H1 (cell line): Measurements from ENCODE around the gene PGM3. TPM values are rescaled to one million over a fixed set of nuclear protein-coding genes. Genes with fewer than 3 reads are reported as not detected.

Source experiments
- CTCF ChIA-PET: fragments of 300-600 bp; sonication (Branson Sonifier 250); formaldehyde crosslinking; loops from one replicate; lab custom pipeline; 2021; ENCODE audit not compliant: partially characterized antibody; lab: Charles Lee
- POLR2A ChIA-PET: fragments of 300-600 bp; sonication (Branson Sonifier 250); formaldehyde crosslinking; loops from one replicate; lab custom pipeline; 2021; ENCODE audit warnings: inconsistent platforms; ENCODE audit not compliant: partially characterized antibody; lab: Charles Lee
- DNase-seq, 2 experiments: peaks; one replicate each; pipeline versions ENCODE4 v3.0.0 to v3.0.0-alpha.2; 2010 to 2022; ENCODE audit warnings: low spot score in 2 of 2, low read depth in 1 of 2, mixed read lengths in 1 of 2
- FAIRE-seq: peaks from 2 replicates; lab custom pipeline; 2011; peaks lifted over from hg19 to GRCh38; lab: Jason Lieb, UNC
- H2AFZ ChIP-seq: 2 replicates; pipeline ENCODE4 v1.8.1; 2012; ENCODE audit warnings: low read length, inconsistent platforms
- H2AK5ac ChIP-seq: 2 replicates; pipeline ENCODE4 v1.6.1; 2013; ENCODE audit warnings: low read depth, low read length
- H2BK120ac ChIP-seq: replicated peaks from 2 replicates; pipeline ENCODE3; 2013; ENCODE audit warnings: low read depth, low read length, inconsistent platforms
- H2BK12ac ChIP-seq: 2 replicates; pipeline ENCODE4 v1.6.1; 2013; ENCODE audit warnings: low read depth, low read length
- H2BK15ac ChIP-seq: 2 replicates; pipeline ENCODE4 v1.6.1; 2013; ENCODE audit warnings: low read length
- H2BK20ac ChIP-seq: 2 replicates; pipeline ENCODE4 v1.6.1; 2013; ENCODE audit warnings: low read length
- H2BK5ac ChIP-seq: 2 replicates; pipeline ENCODE4 v1.6.1; 2013; ENCODE audit warnings: low read depth, low read length
- H3K14ac ChIP-seq: 2 replicates; pipeline ENCODE4 v1.6.1; 2013; ENCODE audit warnings: inconsistent platforms; ENCODE audit not compliant: insufficient read length
- H3K18ac ChIP-seq: 2 replicates; pipeline ENCODE4 v1.6.1; 2013; ENCODE audit warnings: low read length; ENCODE audit errors: extremely low read depth
- H3K23ac ChIP-seq: 2 replicates; pipeline ENCODE4 v1.6.1; 2013; ENCODE audit warnings: inconsistent platforms; ENCODE audit not compliant: insufficient read length
- H3K23me2 ChIP-seq: 2 replicates; pipeline ENCODE4 v1.6.1; 2013; ENCODE audit warnings: low read depth, low read length
- H3K27ac ChIP-seq: 2 replicates; pipeline ENCODE4 v1.6.1; 2011; ENCODE audit warnings: low read depth, low read length, inconsistent platforms
- H3K27me3 ChIP-seq, 4 experiments: replicated peaks in 1 of 4; 1 replicate in 1 of 4; 2 replicates in 3 of 4; pipeline versions ENCODE4 v1.6.1 to v1.8.1; 2011 to 2013; ENCODE audit warnings: low read length in 3 of 4, mild to moderate bottlenecking in 3 of 4, inconsistent platforms in 2 of 4, mixed read lengths in 2 of 4, moderate library complexity in 1 of 4; ENCODE audit not compliant: control insufficient read depth in 3 of 4, insufficient read depth in 3 of 4; ENCODE audit errors: extremely low read depth in 1 of 4
- H3K36me3 ChIP-seq, 4 experiments: 2 replicates each; pipeline versions ENCODE4 v1.6.1 to v1.8.1; 2011 to 2013; ENCODE audit warnings: mild to moderate bottlenecking in 4 of 4, low read length in 3 of 4, moderate library complexity in 2 of 4, control low read depth in 1 of 4, inconsistent platforms in 1 of 4; ENCODE audit not compliant: insufficient read depth in 4 of 4, control insufficient read depth in 2 of 4
- H3K4ac ChIP-seq: replicated peaks from 2 replicates; pipeline ENCODE3; 2013; ENCODE audit warnings: low read length, low read depth, mixed read lengths, inconsistent platforms; ENCODE audit not compliant: insufficient read length
- H3K4me1 ChIP-seq, 4 experiments: replicated peaks in 1 of 4; 1 replicate in 1 of 4; 2 replicates in 3 of 4; pipeline versions ENCODE4 v1.6.1 to v1.8.1; 2011 to 2013; ENCODE audit warnings: low read length in 3 of 4, inconsistent platforms in 2 of 4, mixed read lengths in 1 of 4; ENCODE audit not compliant: insufficient read depth in 4 of 4, control insufficient read depth in 3 of 4
- H3K4me2 ChIP-seq, 2 experiments: 2 replicates each; pipeline versions ENCODE4 v1.6.1 to v1.8.1; 2011 to 2013; ENCODE audit warnings: low read depth in 2 of 2, low read length in 2 of 2, control low read depth in 1 of 2, inconsistent platforms in 1 of 2, mild to moderate bottlenecking in 1 of 2; ENCODE audit not compliant: insufficient read depth in 1 of 2
- H3K4me3 ChIP-seq, 4 experiments: fragments of 200-600, 300-600 bp in 1 of 4; sonication (generic), shearing (Covaris generic), sonication (Bioruptor Twin) in 1 of 4; 2 replicates each; pipeline versions ENCODE4 v1.5.1 to v1.8.1; 2011 to 2016; ENCODE audit warnings: low read length in 4 of 4, low read depth in 3 of 4, control low read depth in 2 of 4, inconsistent platforms in 2 of 4, mild to moderate bottlenecking in 2 of 4, mixed read lengths in 1 of 4, moderate library complexity in 1 of 4; ENCODE audit not compliant: insufficient read depth in 2 of 4; ENCODE audit errors: extremely low read depth in 1 of 4
- H3K56ac ChIP-seq: replicated peaks from 2 replicates; pipeline ENCODE3; 2013; ENCODE audit warnings: low read depth, mild to moderate bottlenecking, mixed read lengths, low read length, inconsistent platforms; ENCODE audit not compliant: insufficient read length
- H3K79me1 ChIP-seq: 2 replicates; pipeline ENCODE4 v1.6.1; 2013; ENCODE audit warnings: low read depth, low read length, control low read depth
- H3K79me2 ChIP-seq, 2 experiments: 2 replicates each; pipeline versions ENCODE4 v1.6.1 to v1.8.1; 2012 to 2013; ENCODE audit warnings: low read length in 2 of 2, mild to moderate bottlenecking in 2 of 2, inconsistent platforms in 1 of 2; ENCODE audit not compliant: insufficient read depth in 2 of 2, control insufficient read depth in 1 of 2
- H3K9ac ChIP-seq, 4 experiments: replicated peaks in 1 of 4; 1 replicate in 1 of 4; 2 replicates in 3 of 4; pipeline versions ENCODE4 v1.6.1 to v1.8.1; 2011 to 2013; ENCODE audit warnings: low read depth in 3 of 4, low read length in 3 of 4, control low read depth in 2 of 4, mild to moderate bottlenecking in 2 of 4, moderate library complexity in 2 of 4, inconsistent platforms in 1 of 4; ENCODE audit errors: extremely low read depth in 1 of 4
- H3K9me3 ChIP-seq, 2 experiments: 2 replicates each; pipeline versions ENCODE4 v1.6.1 to v1.8.1; 2012 to 2013; ENCODE audit warnings: mild to moderate bottlenecking in 2 of 2, moderate library complexity in 2 of 2, control low read depth in 1 of 2, inconsistent platforms in 1 of 2, low read depth in 1 of 2, low read length in 1 of 2, mixed read lengths in 1 of 2; ENCODE audit not compliant: insufficient read depth in 2 of 2
- H4K20me1 ChIP-seq, 2 experiments: replicated peaks in 1 of 2; 2 replicates each; pipeline versions ENCODE3 to v1.8.1; 2011 to 2013; ENCODE audit warnings: inconsistent platforms in 2 of 2, low read length in 2 of 2, mild to moderate bottlenecking in 1 of 2; ENCODE audit not compliant: insufficient read depth in 2 of 2, control insufficient read depth in 1 of 2
- H4K5ac ChIP-seq: 2 replicates; pipeline ENCODE4 v1.6.1; 2013; ENCODE audit warnings: low read length, low read depth, mixed read lengths, inconsistent platforms; ENCODE audit not compliant: insufficient read length
- H4K8ac ChIP-seq: 2 replicates; pipeline ENCODE4 v1.8.0; 2013; ENCODE audit warnings: mild to moderate bottlenecking, moderate library complexity, low read length, inconsistent platforms; ENCODE audit not compliant: insufficient read depth; ENCODE audit errors: extremely low read depth
- H4K91ac ChIP-seq: replicated peaks from 2 replicates; pipeline ENCODE3; 2013; ENCODE audit warnings: low read length, mixed read lengths, inconsistent platforms; ENCODE audit not compliant: insufficient read length
- ATF3 ChIP-seq: IDR thresholded peaks from 2 replicates; pipeline ENCODE4 v1.6.1; 2011; ENCODE audit warnings: low read depth, mild to moderate bottlenecking, low read length; ENCODE audit not compliant: insufficient read depth
- BCL11A ChIP-seq, 2 experiments: IDR thresholded peaks; one replicate each; pipeline ENCODE4 v1.6.1; 2011; ENCODE audit warnings: low read depth in 2 of 2, low read length in 2 of 2, mild to moderate bottlenecking in 2 of 2
- CBX5 ChIP-seq: fragments of 300-800, 300-1000 bp; sonication (generic); IDR thresholded peaks from 2 replicates; pipeline ENCODE4 v1.7.1; 2016; ENCODE audit warnings: antibody characterized with exemption, low read length, low read depth
- CREB1 ChIP-seq: IDR thresholded peaks from 2 replicates; pipeline ENCODE4 v1.6.1; 2012; ENCODE audit warnings: inconsistent platforms
- E2F6 ChIP-seq: IDR thresholded peaks from 2 replicates; pipeline ENCODE4 v1.6.1; 2012; ENCODE audit warnings: inconsistent platforms
- EGR1 ChIP-seq: IDR thresholded peaks from 2 replicates; pipeline ENCODE4 v1.6.1; 2011; ENCODE audit warnings: low read depth, low read length, borderline replicate concordance
- JUND ChIP-seq: IDR thresholded peaks from 2 replicates; pipeline ENCODE4 v1.6.1; 2011; ENCODE audit warnings: mild to moderate bottlenecking, improper control_type of control experiment, low read length
- KDM4A ChIP-seq: IDR thresholded peaks from one replicate; pipeline ENCODE4 v1.7.1; 2012; ENCODE audit warnings: low read depth, mild to moderate bottlenecking, moderate library complexity, low read length, inconsistent platforms; ENCODE audit not compliant: severe bottlenecking
- KDM5A ChIP-seq: fragments of 200-600 bp; IDR thresholded peaks from 2 replicates; pipeline ENCODE4 v1.7.1; 2012; ENCODE audit warnings: mild to moderate bottlenecking, low read length, inconsistent platforms, mixed read lengths
- MAFK ChIP-seq: IDR thresholded peaks from 2 replicates; pipeline ENCODE4 v1.6.1; 2012; ENCODE audit warnings: low read depth, mild to moderate bottlenecking, improper control_type of control experiment, low read length
- POLR2AphosphoS5 ChIP-seq: IDR thresholded peaks from 2 replicates; pipeline ENCODE4 v1.6.1; 2011; ENCODE audit warnings: low read depth, low read length
- SIN3A ChIP-seq, 2 experiments: IDR thresholded peaks in 1 of 2; conservative IDR thresholded peaks in 1 of 2; 2 replicates each; pipeline ENCODE4 v1.6.1; 2011 to 2012; ENCODE audit warnings: low read length in 2 of 2, improper control_type of control experiment in 1 of 2, low read depth in 1 of 2, mild to moderate bottlenecking in 1 of 2
- SIX5 ChIP-seq: IDR thresholded peaks from 2 replicates; pipeline ENCODE4 v1.6.1; 2011; ENCODE audit warnings: mild to moderate bottlenecking, low read depth, low read length
- SP2 ChIP-seq: IDR thresholded peaks from 2 replicates; pipeline ENCODE4 v1.6.1; 2012; ENCODE audit warnings: mild to moderate bottlenecking, low read length, inconsistent platforms
- SRF ChIP-seq: IDR thresholded peaks from 2 replicates; pipeline ENCODE4 v1.6.1; 2011; ENCODE audit warnings: mild to moderate bottlenecking, low read depth, low read length, moderate library complexity
- WGBS, 2 experiments: shearing (Covaris generic) in 1 of 2; methylation state at CpG; one replicate each; pipeline versions ENCODE4 v1.1.6 to v1.1.7; 2013 to 2015; ENCODE audit warnings: low lambda C conversion rate in 2 of 2, mixed read lengths in 2 of 2, inconsistent platforms in 1 of 2, low coverage in 1 of 2, missing lambda C conversion rate in 1 of 2; ENCODE audit not compliant: insufficient replicate concordance in 2 of 2, insufficient coverage in 1 of 2, insufficient read length in 1 of 2; ENCODE audit errors: extremely low coverage in 1 of 2, missing lambda C conversion rate in 1 of 2; 5-methylcytosine and 5-hydroxymethylcytosine counted together
- polyA plus RNA-seq, 7 experiments: library from polyadenylated mRNA; depleted of rRNA in 3 of 7; stranded (reverse) in 5 of 7; unstranded in 2 of 7; fragments of >200 nt in 5 of 7; fragments of 200-250 nt in 2 of 7; gene quantifications; 1 replicate in 5 of 7; 2 replicates in 1 of 7; 4 replicates in 1 of 7; pipeline versions ENCODE4 v1.2.1 to v1.2.3, GENCODE V29; 2011 to 2013; ENCODE audit warnings: missing spikeins in 2 of 7, mixed read lengths in 2 of 7
- total RNA-seq: library from RNA; stranded (reverse); fragmentation: NEBNext Ultra II Directional; extraction: Animal tissue kit (Norgen Biotek cat#: 25700); gene quantifications from 2 replicates; pipeline ENCODE4 v1.2.1, GENCODE V29; 2021

Gene PGM3
- total and polyA plus RNA-seq, 2 of the 8 experiments (the other 6 are each of a cell fraction or from before 2014, with no cell fraction given): 14.5 to 60.5 TPM

- Histone ChIP-seq H2BK5ac (no peak overlapping the region), H3K4ac (no peak overlapping the region), H3K56ac (no peak overlapping the region), H3K9ac (no peak overlapping the region), H2BK20ac (no peak overlapping the region), H3K4me1 (no peaks in the 10 kb centered on the region), H4K8ac (no peak overlapping the region), H3K79me1 (no peaks in the 10 kb centered on the region), H3K4me3 (no peak overlapping the region), H2AK5ac (no peak overlapping the region), H3K9me3 (no peaks in the 10 kb centered on the region), H4K5ac (no peak overlapping the region), H2AFZ (no peak overlapping the region), H4K20me1 (no peaks in the 10 kb centered on the region), H2BK15ac (no peak overlapping the region), H4K91ac (no peak overlapping the region), H3K14ac (no peak overlapping the region), H3K27ac (no peak overlapping the region), H3K79me2 (no peaks in the 10 kb centered on the region), H2BK120ac (no peak overlapping the region), H3K23ac (no peak overlapping the region), H3K4me2 (no peak overlapping the region), H3K18ac (no peak overlapping the region), H2BK12ac (no peak overlapping the region), H3K27me3 (no peaks in the 10 kb centered on the region), H3K36me3 (peaks cover 0 to 7% (median 0%) of the 10 kb centered on the region in 4 experiments; a peak in 4 of 8 replicates), H3K23me2 (no peaks in the 10 kb centered on the region)
- ChIA-PET CTCF (interaction anchor here (1.5 to 8.9 kb wide), 2 partner anchors 16 to 18 kb away, joined by 3 to 42 read pairs; no protein-coding TSS in a partner anchor), POLR2A (no interaction called here)
- DNase-seq: no peak
- no peak for FAIRE-seq
- 93% methylated on average over 2 of the region's 2 CpGs; no CpG with 5 or more reads in 1 of the 2 experiments for WGBS, 2 experiments
- no peak for TF ChIP-seq EGR1
- TF ChIP-seq SP2: no peak
- no peak for TF ChIP-seq BCL11A (IDR thresholded peaks at IDR 0.05; ENCODE audit: low read depth in 2 of 2, low read length in 2 of 2)
- no peak for TF ChIP-seq JUND
- no peak for TF ChIP-seq E2F6
- no peak for TF ChIP-seq SRF
- TF ChIP-seq SIN3A (conservative IDR thresholded peaks at IDR 0.05 in 1 of 2, IDR thresholded peaks at IDR 0.05 in 1 of 2; ENCODE audit: low read depth in 1 of 2, low read length in 2 of 2): no peak
- no peak for TF ChIP-seq POLR2AphosphoS5
- TF ChIP-seq MAFK: no peak
- no peak for TF ChIP-seq ATF3
- TF ChIP-seq CREB1: no peak
- no peak for TF ChIP-seq KDM4A
- no peak for TF ChIP-seq SIX5
- TF ChIP-seq KDM5A: no peak
- TF ChIP-seq CBX5: no peak
Observed at GRCh38 chr6:83199863-83200225, 6.8 kb upstream of the PGM3 start.
